Naive B cell (primary cell): ENCODE results near the gene VSNL1. TPM values are rescaled to one million over a fixed set of nuclear protein-coding genes. Genes with fewer than 3 reads are reported as not detected.

Experiments used
- ATAC-seq, 2 donors: fragments of 150-1000 bp; cut with Tn5 transposase; 2 replicates each; pipeline ENCODE4 v1.10.0; 2021; ENCODE audit warnings: low read depth in 2 of 2, mild to moderate bottlenecking in 2 of 2, moderate library complexity in 2 of 2
- DNase-seq: peaks from one replicate; pipeline ENCODE4 v3.0.0; 2022
- H3K27ac Mint-ChIP-seq, 6 donors: one replicate each; pipeline ENCODE4 v1.8.0; 2020 to 2022; ENCODE audit warnings: mild to moderate bottlenecking in 6 of 6, mixed read lengths in 6 of 6, moderate library complexity in 5 of 6, inconsistent platforms in 2 of 6
- H3K27me3 Mint-ChIP-seq, 3 donors: one replicate each; pipeline ENCODE4 v1.8.0; 2021 to 2022; ENCODE audit warnings: mixed read lengths in 3 of 3, mild to moderate bottlenecking in 1 of 3
- H3K36me3 Mint-ChIP-seq, 2 donors: one replicate each; pipeline ENCODE4 v1.8.0; 2020 to 2022; ENCODE audit warnings: mixed read lengths in 2 of 2, inconsistent platforms in 1 of 2, mild to moderate bottlenecking in 1 of 2
- H3K4me1 Mint-ChIP-seq, 3 donors: one replicate each; pipeline ENCODE4 v1.8.0; 2020 to 2022; ENCODE audit warnings: mixed read lengths in 3 of 3, inconsistent platforms in 1 of 3, mild to moderate bottlenecking in 1 of 3, moderate library complexity in 1 of 3
- H3K4me3 Mint-ChIP-seq, 8 donors: one replicate each; pipeline ENCODE4 v1.8.0; 2020 to 2022; ENCODE audit warnings: mild to moderate bottlenecking in 8 of 8, mixed read lengths in 8 of 8, moderate library complexity in 8 of 8, inconsistent platforms in 2 of 8
- H3K9me3 Mint-ChIP-seq, 7 donors: one replicate each; pipeline ENCODE4 v1.8.0; 2020 to 2022; ENCODE audit warnings: mixed read lengths in 7 of 7, mild to moderate bottlenecking in 5 of 7, inconsistent platforms in 2 of 7, moderate library complexity in 1 of 7
- polyA plus RNA-seq, 6 donors: library from polyadenylated mRNA; unstranded; fragments of 300-500 nt; fragmentation: Illumina TruSeq; gene quantifications; one replicate each; pipeline ENCODE4 v1.2.3, GENCODE V29; 2021; ENCODE audit warnings: low read depth in 6 of 6

Gene VSNL1
- polyA plus RNA-seq, 6 donors from 2014 or later: not detected

DNA sequence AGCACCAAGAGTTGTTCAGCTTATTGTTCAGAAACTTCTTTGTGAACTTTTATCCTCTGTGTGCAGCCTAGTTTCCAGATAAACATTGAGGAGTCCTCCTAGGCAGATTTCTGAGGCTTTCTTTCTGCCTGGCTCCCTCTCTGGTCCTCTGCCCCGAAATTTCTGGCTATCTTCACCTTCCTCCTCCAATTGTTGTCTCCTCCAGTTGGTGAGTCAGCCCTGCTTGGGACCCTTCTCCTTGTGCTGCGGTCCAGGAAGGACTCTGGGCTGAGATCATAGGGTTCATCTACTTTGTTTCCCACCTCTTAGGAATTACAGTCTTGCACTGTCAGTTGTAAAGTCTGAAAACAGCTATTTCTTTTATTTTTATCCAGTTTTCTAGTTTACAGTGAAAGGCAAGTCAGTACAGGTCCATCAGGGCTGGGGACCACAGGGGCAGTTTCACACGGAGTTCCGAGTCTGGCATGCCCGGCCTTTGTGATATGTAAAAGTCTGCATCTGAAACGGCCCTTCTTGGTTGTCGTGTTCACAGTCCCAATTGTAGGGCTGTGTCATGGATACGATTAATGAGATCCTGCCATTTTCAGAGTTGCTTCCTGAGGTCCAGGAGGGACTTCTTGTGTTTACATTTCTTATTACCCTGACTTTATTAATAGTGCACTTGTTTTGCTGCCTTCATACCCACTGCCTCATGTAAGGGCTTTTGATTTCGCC, 112.3 kb downstream of the VSNL1 start:
- no peaks in the 10 kb centered on the region for H3K36me3 Mint-ChIP-seq
- no peaks in the 10 kb centered on the region for H3K9me3 Mint-ChIP-seq
- H3K27me3 Mint-ChIP-seq: no peaks in the 10 kb centered on the region
- no peak overlapping the region for H3K4me3 Mint-ChIP-seq
- ATAC-seq (no peak), DNase-seq (no peak)
- no peak overlapping the region for H3K27ac Mint-ChIP-seq
- H3K4me1 Mint-ChIP-seq: peaks cover 5 to 14% (median 9%) of the 10 kb centered on the region in 3 donors

DNA sequence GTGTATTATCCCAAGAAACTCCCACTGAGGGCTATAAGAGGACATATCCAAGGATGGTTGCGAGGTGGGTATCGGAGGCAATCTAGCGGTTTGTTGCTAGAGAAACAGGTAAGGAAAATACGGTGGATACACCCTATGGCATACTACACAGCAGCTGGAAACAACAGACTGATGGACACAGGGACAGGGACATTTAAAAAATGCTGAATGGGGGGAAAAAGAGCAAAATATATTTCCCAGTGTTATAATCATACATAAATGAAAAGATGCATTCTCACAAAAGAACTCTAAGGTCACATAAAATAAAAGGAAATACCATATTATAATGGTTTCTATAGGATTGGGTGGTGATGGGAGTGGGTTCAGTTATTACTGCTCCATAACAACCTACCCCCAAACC, 117.3 kb downstream of the VSNL1 start:
- Mint-ChIP-seq H3K4me3 (no peak overlapping the region), H3K9me3 (no peaks in the 10 kb centered on the region), H3K4me1 (peaks cover 0 to 8% (median 0%) of the 10 kb centered on the region in 3 donors), H3K27ac (no peak overlapping the region), H3K36me3 (peaks cover 8 to 11% of the 10 kb centered on the region in 2 donors), H3K27me3 (no peaks in the 10 kb centered on the region)
- DNase-seq (no peak), ATAC-seq (no peak)

DNA sequence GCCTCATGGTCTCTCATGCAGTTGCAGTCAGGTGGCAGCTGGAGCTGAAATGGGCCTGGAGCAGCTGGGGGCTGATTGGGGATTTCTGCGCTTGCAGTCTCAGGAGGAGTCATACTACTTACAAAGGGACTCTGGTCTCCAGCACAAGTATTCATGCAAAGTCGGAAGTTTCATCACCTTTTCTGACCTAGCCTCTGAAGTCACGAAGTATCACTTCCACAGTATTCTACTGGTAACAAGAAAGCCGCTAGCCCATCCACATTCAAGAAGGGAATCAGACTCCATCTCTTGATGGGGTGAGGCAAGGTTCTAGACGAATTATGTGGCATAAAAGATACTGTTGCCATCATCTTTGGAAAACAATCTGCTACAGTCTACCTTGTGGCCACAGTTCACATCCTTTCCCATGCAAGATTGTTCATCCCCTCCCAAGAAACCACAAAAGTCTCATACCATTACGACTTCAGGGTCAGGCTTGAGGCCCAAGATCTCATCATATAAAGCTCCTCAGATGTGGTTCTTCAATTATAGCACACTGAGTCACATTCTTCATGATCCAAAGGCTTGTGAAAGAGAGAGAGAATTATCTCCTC, 117.9 kb downstream of the VSNL1 start:
- ATAC-seq: no peak
- peaks cover 8 to 11% of the 10 kb centered on the region in 2 donors for H3K36me3 Mint-ChIP-seq

DNA sequence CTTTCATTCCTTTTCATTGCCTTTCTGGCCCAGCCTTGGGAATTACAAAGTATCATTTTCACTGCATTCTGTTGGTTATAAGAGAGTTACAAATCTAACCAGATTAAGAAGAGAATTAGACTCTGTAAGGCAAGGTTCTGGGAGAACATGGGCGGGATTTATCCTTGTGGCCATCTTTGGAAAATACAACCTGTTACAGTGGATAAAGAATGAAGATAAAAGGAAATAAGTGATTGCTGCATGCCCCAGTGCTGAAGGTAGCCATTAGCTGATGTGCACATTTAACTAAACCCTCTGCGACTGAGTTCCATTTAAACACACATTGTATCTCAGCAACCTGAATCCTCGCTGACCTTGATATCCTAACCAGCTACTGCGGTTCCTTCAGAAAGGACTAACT, 119.7 kb downstream of the VSNL1 start:
- no peak for ATAC-seq
- Mint-ChIP-seq H3K36me3 (peaks cover 11 to 12% of the 10 kb centered on the region in 2 donors), H3K27me3 (no peaks in the 10 kb centered on the region), H3K27ac (no peak overlapping the region), H3K9me3 (no peaks in the 10 kb centered on the region), H3K4me1 (peaks cover 0 to 8% (median 0%) of the 10 kb centered on the region in 3 donors), H3K4me3 (no peak overlapping the region)
- DNase-seq: no peak

More for the DNA sequence above, 117.9 kb downstream of the VSNL1 start:
- H3K4me3 Mint-ChIP-seq: no peak overlapping the region
- no peaks in the 10 kb centered on the region for H3K9me3 Mint-ChIP-seq
- no peaks in the 10 kb centered on the region for H3K27me3 Mint-ChIP-seq
- peaks cover 0 to 8% (median 0%) of the 10 kb centered on the region in 3 donors for H3K4me1 Mint-ChIP-seq
- no peak for DNase-seq
- H3K27ac Mint-ChIP-seq: peak overlapping the region in 1 of 6 donors; percentile 29

DNA sequence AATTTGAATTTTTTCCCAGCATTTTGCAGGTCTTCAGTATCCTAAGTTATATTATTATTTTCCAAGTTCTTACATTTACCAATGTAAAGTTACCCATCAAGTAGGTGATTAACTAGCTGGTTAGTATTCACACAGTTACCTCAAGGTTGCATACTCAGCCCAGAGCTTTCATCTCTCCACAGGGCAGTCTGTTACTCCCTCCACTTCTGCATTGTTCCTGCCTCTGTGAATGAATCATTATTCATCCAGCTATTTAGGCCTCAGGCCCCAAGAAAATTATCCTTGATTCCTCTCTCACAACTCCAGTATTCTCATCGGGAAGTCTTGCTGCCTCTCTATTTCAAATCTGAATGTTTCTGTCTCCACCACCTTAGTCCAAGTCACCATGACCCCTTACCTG, 121.0 kb downstream of the VSNL1 start:
- Mint-ChIP-seq H3K9me3 (no peaks in the 10 kb centered on the region), H3K4me3 (no peak overlapping the region), H3K27me3 (no peaks in the 10 kb centered on the region), H3K4me1 (peaks cover 0 to 8% (median 0%) of the 10 kb centered on the region in 3 donors), H3K27ac (peak overlapping the region in 2 of 6 donors; percentile 49 to 77), H3K36me3 (peaks cover 12 to 18% of the 10 kb centered on the region in 2 donors)
- ATAC-seq: no peak
- DNase-seq: no peak

DNA sequence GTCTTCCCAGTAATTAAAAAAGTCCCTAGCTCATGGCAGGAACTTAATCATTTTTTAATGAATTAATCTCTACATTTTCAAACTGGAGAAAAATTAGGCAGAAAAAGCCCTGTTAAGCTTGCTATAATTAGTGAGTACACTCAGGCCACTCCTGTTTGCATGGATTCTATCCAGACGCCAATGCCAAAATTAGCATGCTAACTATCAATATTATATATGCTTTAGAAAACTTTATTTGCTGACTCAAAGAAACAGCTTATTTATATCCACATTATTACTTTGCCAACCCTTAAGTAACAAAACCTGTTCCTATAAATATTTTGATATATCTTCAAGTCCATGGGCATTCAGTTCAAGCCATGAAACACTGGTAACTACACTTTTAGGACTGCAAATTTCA, 122.2 kb downstream of the VSNL1 start:
- H3K9me3 Mint-ChIP-seq: no peaks in the 10 kb centered on the region
- H3K4me1 Mint-ChIP-seq: peaks cover 0 to 8% (median 0%) of the 10 kb centered on the region in 3 donors
- DNase-seq (no peak), ATAC-seq (no peak)
- peak overlapping the region in 1 of 6 donors; percentile 30 for H3K27ac Mint-ChIP-seq
- no peak overlapping the region for H3K4me3 Mint-ChIP-seq
- no peaks in the 10 kb centered on the region for H3K27me3 Mint-ChIP-seq
- peaks cover 12 to 18% of the 10 kb centered on the region in 2 donors for H3K36me3 Mint-ChIP-seq

DNA sequence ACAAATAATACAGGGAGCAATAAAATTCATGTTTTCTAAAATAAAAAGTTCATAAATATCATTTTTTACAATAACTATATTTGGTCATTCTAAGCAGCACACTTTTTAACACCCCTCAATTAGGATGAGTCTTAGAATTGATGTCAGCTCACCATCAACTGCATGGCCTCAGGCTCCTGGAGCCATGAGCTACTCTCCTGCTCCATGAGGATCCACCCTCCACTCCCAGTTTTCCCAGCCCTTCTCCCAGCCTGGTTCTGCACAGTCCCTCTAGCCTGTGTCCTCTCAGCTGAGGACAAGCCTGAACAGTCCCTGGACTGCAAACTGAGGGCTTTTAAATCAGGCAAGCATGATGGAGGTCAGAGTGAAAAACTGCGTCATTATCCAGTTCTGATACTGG, 124.0 kb downstream of the VSNL1 start:
- no peaks in the 10 kb centered on the region for H3K9me3 Mint-ChIP-seq
- no peaks in the 10 kb centered on the region for H3K27me3 Mint-ChIP-seq
- H3K27ac Mint-ChIP-seq: no peak overlapping the region
- H3K36me3 Mint-ChIP-seq: peaks cover 28 to 32% of the 10 kb centered on the region in 2 donors
- H3K4me3 Mint-ChIP-seq: no peak overlapping the region
- no peak for ATAC-seq
- DNase-seq: no peak
- H3K4me1 Mint-ChIP-seq: peaks cover 0 to 8% (median 0%) of the 10 kb centered on the region in 3 donors

DNA sequence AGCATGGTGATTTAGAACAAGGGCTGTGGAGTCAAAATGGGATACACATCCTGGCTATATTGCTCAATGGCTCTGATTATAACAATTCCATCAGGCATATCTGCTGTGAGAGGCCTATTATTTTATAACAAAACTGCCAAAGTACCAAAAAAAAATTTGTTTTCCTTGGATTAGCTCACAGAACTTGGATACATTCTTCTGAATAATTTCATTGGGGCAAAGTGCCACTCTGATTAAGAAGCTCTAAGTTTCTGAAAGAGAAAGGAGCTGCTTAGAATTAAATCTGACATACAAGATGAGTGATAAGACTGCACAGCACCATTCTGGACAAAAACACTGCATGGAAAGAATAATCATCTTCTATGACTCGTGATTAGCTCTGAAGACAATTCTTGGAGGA, 127.4 kb downstream of the VSNL1 start:
- Mint-ChIP-seq H3K9me3 (no peaks in the 10 kb centered on the region), H3K4me1 (no peaks in the 10 kb centered on the region), H3K27ac (no peak overlapping the region), H3K36me3 (peaks cover 25 to 30% of the 10 kb centered on the region in 2 donors), H3K4me3 (no peak overlapping the region), H3K27me3 (no peaks in the 10 kb centered on the region)
- DNase-seq (no peak), ATAC-seq (no peak)

GRCh38 chr2:17672583-17673317, 132.3 kb downstream of the VSNL1 start:
- no peaks in the 10 kb centered on the region for H3K27me3 Mint-ChIP-seq
- peak overlapping the region in 2 of 6 donors; percentile 16 to 17 for H3K27ac Mint-ChIP-seq
- ATAC-seq (no peak), DNase-seq (no peak)
- no peaks in the 10 kb centered on the region for H3K4me1 Mint-ChIP-seq
- peaks cover 37 to 46% of the 10 kb centered on the region in 2 donors for H3K36me3 Mint-ChIP-seq
- H3K9me3 Mint-ChIP-seq: no peaks in the 10 kb centered on the region
- no peak overlapping the region for H3K4me3 Mint-ChIP-seq

DNA sequence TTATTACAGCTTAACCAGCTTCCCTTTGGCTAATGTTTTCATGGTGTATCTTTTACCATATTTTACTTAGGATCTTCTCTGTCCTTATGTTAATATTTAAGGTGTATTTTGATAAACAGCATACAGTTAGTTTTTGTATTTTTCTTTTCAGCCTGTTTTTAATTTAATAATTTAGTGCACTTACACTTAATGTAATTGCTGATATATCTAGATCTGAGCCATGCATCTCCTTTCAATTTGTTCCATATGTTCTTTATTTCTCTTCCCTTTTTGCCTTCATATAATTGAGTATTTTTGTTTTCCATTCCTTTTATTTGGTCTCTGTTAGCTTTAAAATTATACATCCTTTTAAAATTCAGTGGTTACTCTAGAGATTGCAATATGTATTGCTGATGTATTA, 134.3 kb downstream of the VSNL1 start:
- no peak for DNase-seq
- Mint-ChIP-seq H3K27ac (peak overlapping the region in 1 of 6 donors; percentile 37), H3K9me3 (no peaks in the 10 kb centered on the region), H3K4me1 (no peaks in the 10 kb centered on the region), H3K36me3 (peaks cover 28 to 29% of the 10 kb centered on the region in 2 donors), H3K27me3 (no peaks in the 10 kb centered on the region), H3K4me3 (no peak overlapping the region)
- no peak for ATAC-seq

GRCh38 chr2:17680119-17680518, 139.6 kb downstream of the VSNL1 start:
- peaks cover 32 to 35% of the 10 kb centered on the region in 2 donors for H3K36me3 Mint-ChIP-seq
- no peak for DNase-seq
- H3K9me3 Mint-ChIP-seq: no peaks in the 10 kb centered on the region
- H3K4me3 Mint-ChIP-seq: no peak overlapping the region
- peak overlapping the region in 2 of 6 donors; percentile 21 to 41 for H3K27ac Mint-ChIP-seq
- H3K4me1 Mint-ChIP-seq: peaks cover 0 to 6% (median 4%) of the 10 kb centered on the region in 3 donors
- ATAC-seq: no peak
- H3K27me3 Mint-ChIP-seq: no peaks in the 10 kb centered on the region

- ATAC-seq (no peak), DNase-seq (no peak)
- peaks cover 22 to 30% of the 10 kb centered on the region in 2 donors for H3K36me3 Mint-ChIP-seq
- H3K27ac Mint-ChIP-seq: peak overlapping the region in 1 of 6 donors; percentile 24
- no peaks in the 10 kb centered on the region for H3K27me3 Mint-ChIP-seq
- H3K4me3 Mint-ChIP-seq: no peak overlapping the region
- H3K4me1 Mint-ChIP-seq: peaks cover 0 to 6% (median 4%) of the 10 kb centered on the region in 3 donors
- H3K9me3 Mint-ChIP-seq: no peaks in the 10 kb centered on the region
Measured at GRCh38 chr2:17682098-17682857, 141.8 kb downstream of the VSNL1 start.

DNA sequence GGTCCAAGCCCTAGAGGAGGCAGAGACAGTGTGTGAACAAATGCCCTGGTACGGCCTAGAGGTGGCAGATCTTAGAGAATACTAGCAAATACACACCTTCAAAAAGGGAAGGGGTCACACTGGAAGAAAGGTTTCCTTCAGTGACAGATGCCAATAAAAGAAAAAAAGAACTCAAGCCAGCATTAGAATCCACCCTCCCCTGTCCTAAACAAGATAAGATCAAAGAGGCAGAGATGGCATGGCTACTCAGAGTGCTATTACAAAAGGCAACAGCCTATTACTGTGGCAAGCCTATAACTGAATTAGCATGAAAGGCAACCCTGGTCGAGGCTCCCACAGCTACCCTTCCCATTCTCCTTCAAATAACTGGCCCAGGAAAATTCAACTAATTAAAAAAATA, 143.5 kb downstream of the VSNL1 start:
- Mint-ChIP-seq H3K9me3 (no peaks in the 10 kb centered on the region), H3K36me3 (peaks cover 22 to 32% of the 10 kb centered on the region in 2 donors), H3K27me3 (no peaks in the 10 kb centered on the region), H3K27ac (peak overlapping the region in 1 of 6 donors; percentile 92), H3K4me3 (no peak overlapping the region), H3K4me1 (peaks cover 0 to 6% (median 4%) of the 10 kb centered on the region in 3 donors)
- DNase-seq (no peak), ATAC-seq (no peak)
